SK-N-SH (cell line): ENCODE measurements around the gene KCNC3.

Experiments used
- CTCF ChIP-seq: fragments of 200-600 bp; sonication (generic); IDR thresholded peaks from 2 replicates; pipeline ENCODE4 v1.6.1; 2017; ENCODE audit warnings: antibody characterized with exemption, mild to moderate bottlenecking, moderate library complexity
- MEF2A ChIP-seq: IDR thresholded peaks from 2 replicates; pipeline ENCODE4 v1.4.0; 2012; ENCODE audit warnings: low read depth, borderline replicate concordance
- PBX3 ChIP-seq: IDR thresholded peaks from 2 replicates; pipeline ENCODE4; 2012
- POLR2AphosphoS5 ChIP-seq: IDR thresholded peaks from 2 replicates; pipeline ENCODE4 v1.6.1; 2012; ENCODE audit warnings: low read depth, low read length
- RCOR1 ChIP-seq: fragments of 150-350 bp; IDR thresholded peaks from 2 replicates; pipeline ENCODE4 v1.6.1; 2017; ENCODE audit warnings: antibody characterized with exemption, low read length
- RFX5 ChIP-seq: IDR thresholded peaks from 2 replicates; pipeline ENCODE4 v1.6.1; 2012; ENCODE audit warnings: mild to moderate bottlenecking, improper control_type of control experiment, low read length
- TAF1 ChIP-seq: IDR thresholded peaks from 2 replicates; pipeline ENCODE4 v1.6.1; 2012; ENCODE audit warnings: low read depth, mild to moderate bottlenecking, low read length, moderate library complexity, borderline replicate concordance
- USF2 ChIP-seq: fragments of 150-350 bp; IDR thresholded peaks from 2 replicates; pipeline ENCODE4 v1.6.1; 2017; ENCODE audit warnings: antibody characterized with exemption, low read length, low read depth, borderline replicate concordance
- YY1 ChIP-seq: IDR thresholded peaks from 2 replicates; pipeline ENCODE4 v1.4.0; 2012; ENCODE audit warnings: low read depth, mild to moderate bottlenecking
- ZBTB33 ChIP-seq: IDR thresholded peaks from 2 replicates; pipeline ENCODE4 v1.4.0; 2012; ENCODE audit warnings: low read depth, borderline replicate concordance

GRCh38 chr19:50285833-50286232, 43.3 kb downstream of the KCNC3 start:
- TF ChIP-seq RFX5 (no peak), ZBTB33 (no peak), POLR2AphosphoS5 (no peak), RCOR1 (no peak), USF2 (no peak), MEF2A (no peak), CTCF (no peak), YY1 (no peak), TAF1 (no peak), PBX3 (no peak)
